ENCODE measurements around the gene GTSE1.

The GTSE1 gene

DNA sequence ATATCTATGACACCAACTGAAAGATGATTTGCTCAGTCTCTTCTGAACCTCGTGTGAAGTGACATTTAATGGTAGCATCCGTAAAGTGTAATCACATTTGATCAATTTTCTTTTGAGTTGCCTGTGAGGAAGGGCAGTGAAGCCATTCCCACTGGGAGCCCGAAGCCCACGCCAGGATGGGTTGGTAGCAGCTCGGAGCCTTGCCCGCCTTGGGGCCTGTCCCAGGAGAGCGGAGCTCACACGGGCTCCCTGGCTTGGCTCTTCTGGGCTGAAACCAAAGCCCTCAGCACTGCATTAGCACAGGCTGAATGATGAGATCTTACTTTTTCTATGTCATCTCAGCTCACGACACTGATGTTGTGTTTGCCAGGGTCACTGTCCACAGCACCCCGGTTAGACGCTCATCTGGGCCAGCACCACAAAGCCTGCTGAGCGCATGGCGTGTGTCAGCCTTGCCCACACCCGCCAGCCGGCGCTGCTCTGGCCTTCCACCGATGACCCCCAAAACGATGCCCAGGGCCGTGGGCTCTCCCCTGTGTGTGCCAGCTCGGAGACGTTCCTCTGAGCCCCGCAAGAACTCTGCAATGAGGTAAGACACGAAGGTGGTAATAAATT lies 29.5 kb downstream of the GTSE1 start:
- no peak for DNase-seq (ENCODE audit: low read depth, low spot score)

DNA sequence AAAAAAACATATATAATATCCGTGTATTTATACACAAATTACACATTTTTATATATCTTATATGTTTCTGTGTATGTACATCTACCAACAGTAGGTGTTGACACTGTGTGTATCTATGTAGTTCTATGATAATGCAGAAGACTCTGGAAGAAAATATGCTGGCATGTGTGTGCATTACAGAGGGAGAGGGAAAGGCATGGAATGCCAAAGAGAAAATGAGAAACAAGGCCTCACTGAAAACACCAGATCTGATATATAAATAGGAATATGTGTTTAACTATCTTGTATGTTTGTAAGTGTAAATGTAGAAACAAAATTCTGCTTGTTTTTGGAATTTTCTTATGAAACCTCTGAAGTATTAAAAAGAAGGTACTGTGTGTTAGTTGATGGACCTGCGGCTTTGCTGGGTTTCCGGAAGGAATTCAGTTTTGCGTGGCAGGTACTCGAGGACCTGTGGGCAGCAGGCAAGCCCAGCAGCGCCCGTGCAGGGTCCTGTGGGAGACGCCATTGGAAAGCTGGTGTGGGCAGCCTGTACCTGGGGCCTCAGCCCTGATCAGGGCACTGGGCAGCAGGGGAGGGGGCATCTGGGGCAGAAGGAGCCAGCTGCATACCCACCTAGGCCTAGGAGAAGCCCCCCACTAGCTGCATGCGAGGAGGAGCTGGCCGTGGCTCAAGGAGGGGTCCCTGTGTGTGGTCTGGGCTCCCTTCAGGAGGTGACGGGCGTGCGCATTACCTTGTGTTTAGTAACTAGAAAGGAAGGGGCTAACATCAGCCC lies 31.2 kb downstream of the GTSE1 start:
- no peak for DNase-seq (ENCODE audit: low read depth, low spot score)

DNA sequence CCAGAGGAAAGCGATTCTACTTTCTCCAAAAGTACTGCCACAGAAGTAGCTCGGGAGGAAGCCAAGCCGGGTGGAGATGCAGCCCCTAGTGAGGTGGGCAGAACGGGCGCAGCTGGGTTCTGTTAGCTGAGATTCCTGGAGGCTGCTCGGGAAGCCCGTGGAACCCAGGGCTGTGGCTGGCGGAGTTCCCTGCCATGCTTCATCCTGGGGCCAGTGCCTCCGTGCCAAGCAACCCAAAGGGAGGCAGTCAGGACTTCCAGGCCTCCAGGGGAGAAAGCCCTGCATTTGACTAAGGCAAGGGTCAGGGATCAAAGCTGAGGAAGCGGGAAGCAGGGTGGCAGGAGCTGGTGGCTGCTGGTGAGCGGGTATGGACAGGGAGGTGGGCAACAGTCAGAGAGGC lies 32.1 kb downstream of the GTSE1 start:
- no peak for DNase-seq (ENCODE audit: low read depth, low spot score)

DNA sequence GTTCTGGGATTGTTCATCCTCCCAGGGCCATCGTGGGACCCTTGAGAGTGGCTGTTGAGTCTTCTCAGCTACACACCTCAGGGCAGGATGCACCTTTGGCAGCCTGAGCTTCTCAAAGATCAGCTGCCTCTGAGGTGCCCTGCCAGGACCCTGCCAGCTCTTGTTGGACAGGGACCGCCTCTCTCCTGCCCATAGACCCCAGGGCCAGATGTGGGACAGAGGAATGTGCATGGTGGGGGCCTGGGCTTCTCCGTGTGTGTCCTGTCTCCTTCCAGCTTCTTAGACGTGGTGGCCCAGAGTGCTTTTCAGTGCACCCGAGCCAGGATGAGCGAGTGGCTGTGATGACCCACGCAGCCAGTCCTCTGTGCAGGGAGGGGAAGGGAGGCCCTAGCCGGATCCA lies 32.9 kb downstream of the GTSE1 start:
- DNase-seq (ENCODE audit: low read depth, low spot score), result no peak

DNA sequence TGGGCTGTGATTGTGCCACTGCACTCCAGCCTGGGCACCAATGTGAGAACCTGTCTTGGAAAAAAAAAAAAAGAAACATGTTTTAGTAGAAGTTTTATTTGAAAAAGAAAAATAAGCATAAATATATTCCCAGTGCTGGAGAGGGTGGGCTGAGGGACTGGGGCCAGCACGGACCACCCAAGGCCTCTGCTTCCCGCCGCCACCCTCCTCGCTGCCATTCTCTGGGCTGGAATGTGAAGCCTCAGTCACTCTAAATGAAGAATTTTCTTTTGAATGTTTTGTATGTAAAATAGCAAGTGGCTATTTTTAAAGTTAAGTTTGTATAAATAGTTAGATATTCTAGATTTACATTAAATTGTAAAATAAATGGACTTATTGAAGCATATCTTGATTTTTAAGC lies 33.8 kb downstream of the GTSE1 start:
- DNase-seq (ENCODE audit: low read depth, low spot score), result no peak

DNA sequence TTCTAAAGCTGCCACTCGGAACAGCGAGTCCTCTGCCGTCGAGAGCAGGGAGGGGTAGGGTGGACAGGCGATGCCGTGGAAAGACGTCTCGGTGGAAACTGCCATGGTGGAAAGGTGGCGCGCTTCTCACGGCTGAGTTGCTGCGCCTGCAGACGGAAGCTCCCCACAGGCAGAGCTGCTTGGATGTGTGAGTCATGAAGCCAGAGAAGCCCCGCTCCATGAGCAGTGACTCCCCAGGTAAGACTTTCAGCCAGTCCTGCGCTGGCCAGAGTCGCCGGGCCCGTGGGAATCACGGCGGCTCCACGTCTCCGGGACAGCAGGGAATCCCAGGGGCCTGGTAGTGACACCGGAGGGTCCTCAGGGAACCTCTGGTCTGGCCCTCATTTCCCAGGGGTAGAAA lies 34.8 kb downstream of the GTSE1 start:
- no peak for DNase-seq (ENCODE audit: low read depth, low spot score)

DNA sequence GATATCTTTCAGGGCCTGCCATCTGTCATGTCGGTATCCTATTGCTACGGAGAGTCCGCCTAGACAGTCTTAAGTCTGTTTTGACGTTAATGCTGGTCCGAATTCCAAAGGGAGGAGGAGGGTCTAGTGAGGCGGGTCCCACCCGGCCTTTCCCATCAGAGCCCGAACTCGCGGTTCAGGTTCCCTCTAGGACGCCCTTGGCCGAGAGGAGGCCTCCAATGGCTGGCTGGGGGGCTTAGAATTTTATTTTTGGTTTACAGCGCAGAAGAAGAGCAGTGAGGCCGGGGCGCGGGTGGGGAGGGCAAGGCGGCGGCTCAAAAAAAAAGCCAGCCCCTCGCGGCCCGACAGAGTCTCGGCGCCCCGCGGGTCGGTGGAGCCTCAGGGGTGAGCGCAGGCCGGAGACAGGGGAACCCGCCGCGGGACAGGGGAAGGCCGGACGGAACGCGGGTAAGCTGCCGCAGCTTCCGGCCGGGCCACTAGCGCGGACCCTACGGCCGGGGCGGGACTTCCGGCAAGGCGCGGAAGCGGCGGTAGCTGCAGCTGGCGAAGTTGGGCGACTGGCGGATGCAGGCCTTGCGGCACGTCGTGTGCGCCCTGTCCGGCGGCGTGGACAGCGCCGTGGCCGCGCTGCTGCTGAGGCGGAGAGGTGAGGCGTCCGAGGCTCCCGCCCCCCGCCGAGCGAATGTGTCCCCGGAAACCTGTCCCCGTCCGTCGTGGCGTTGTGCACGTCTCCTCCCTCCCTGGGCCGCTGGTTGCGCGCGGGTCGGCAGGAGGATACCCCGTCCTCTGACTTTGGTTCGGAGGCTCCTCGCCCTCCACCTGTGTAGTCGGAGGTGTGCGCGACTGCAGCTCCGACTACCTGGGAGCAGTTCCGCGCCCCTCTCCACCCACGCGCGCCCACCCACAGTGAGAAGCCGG lies 38.8 kb downstream of the GTSE1 start, which contains the start of gene TRMU:
Gene TRMU, plus strand, starts transcription at position 514 of the 918 bp plus-strand sequence. Its CDS starts 51 bp downstream, at position 565.
- peak; percentile 30 for DNase-seq (ENCODE audit: low read depth, low spot score)

DNA sequence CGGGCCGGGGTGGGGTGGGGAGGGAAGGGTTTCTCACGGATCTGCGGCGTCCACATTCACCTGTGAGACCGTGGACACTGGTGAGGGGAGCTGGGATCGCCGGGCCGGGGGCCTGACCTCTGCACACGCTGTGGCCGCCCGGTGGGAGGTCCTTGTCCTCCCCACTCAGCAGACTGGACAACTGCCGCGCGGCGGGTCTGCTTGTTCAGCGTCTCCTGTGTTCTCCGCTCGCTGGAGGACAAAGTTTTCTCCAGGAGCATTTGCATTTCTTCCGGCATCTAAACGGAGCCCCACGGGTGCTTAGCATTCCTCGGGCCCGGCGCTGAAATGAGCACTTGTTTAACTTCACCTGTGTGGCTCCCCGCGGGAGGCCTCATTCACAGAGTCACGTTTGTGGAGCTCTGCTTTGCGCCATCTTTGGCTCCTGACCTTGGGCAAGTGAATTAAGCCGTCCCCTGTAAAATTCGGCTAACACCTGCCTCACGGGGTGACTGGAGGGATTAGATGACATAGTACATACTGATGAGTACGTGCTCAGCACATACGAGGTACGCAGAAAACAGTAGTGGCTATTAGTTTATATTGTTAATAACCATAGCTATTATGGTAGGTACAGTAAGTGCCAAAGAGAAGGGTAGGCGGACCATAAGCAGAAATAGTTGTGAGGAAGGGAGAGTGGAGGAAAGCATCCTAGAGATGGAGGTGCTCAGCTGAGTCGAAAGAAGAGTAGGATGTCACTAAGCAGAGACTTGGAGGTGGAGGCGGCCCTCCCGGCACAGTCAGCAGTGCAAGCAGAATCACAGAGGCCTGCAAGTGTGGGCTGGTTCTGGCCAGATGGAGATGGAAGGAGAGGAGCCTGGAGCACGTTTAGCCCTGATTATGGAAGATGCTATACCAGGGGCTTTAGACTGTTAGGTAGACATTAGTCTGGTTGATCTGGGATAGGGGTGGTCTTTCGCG lies 39.7 kb downstream of the GTSE1 start:
- DNase-seq (ENCODE audit: low read depth, low spot score), result no peak

DNA sequence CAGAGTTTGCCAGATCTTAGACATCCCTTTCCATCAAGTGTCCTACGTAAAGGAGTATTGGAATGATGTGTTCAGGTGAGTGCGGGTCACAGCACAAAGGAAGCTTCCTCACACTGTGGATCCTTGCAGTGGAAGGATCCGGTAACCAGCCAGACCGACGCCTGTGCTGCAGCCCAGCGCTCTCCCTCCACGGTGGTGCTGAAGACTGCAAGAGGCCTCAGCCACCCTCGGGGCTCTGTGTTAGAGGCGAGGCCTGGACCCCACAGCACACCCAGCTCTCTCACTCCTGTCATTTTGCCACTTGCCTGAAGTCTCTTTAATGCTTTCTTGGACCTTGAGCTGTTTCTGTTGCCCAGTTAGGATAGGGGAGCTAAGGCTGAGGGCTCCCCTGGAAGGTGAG lies 41.2 kb downstream of the GTSE1 start:
- no peak for DNase-seq (ENCODE audit: low read depth, low spot score)

GRCh38 chr22:46338636-46339035 lies 42.0 kb downstream of the GTSE1 start:
- DNase-seq (ENCODE audit: low read depth, low spot score), result no peak

DNA sequence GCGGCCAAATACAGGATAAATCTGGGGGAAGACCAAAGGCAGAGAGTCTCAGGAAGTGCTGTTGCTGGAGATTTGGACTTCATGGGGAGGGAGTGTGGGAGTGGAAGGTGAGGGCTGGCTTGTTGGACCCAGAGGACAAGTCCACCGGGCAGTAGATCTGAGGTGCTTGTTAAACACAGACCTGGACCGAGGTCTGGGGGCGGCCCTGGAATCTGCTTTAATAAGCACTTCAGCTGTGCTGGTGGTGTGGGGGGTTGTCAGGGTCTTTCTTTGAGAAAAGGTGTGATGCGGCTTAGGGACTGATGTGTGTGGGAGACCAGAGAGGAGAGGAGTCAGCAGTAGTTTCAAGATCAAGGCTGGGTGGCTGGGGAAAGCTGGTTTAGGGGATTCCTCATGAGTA lies 43.3 kb downstream of the GTSE1 start:
- no peak for DNase-seq (ENCODE audit: low read depth, low spot score)

GRCh38 chr22:46340676-46341075 lies 44.0 kb downstream of the GTSE1 start:
- DNase-seq (ENCODE audit: low read depth, low spot score), result no peak

- no peak for DNase-seq (ENCODE audit: low read depth, low spot score)
These were observed 50.2 kb downstream of the GTSE1 start for GRCh38 chr22:46346680-46347405.

GRCh38 chr22:46347646-46348045 lies 51.0 kb downstream of the GTSE1 start:
- DNase-seq (ENCODE audit: low read depth, low spot score), result no peak

DNA sequence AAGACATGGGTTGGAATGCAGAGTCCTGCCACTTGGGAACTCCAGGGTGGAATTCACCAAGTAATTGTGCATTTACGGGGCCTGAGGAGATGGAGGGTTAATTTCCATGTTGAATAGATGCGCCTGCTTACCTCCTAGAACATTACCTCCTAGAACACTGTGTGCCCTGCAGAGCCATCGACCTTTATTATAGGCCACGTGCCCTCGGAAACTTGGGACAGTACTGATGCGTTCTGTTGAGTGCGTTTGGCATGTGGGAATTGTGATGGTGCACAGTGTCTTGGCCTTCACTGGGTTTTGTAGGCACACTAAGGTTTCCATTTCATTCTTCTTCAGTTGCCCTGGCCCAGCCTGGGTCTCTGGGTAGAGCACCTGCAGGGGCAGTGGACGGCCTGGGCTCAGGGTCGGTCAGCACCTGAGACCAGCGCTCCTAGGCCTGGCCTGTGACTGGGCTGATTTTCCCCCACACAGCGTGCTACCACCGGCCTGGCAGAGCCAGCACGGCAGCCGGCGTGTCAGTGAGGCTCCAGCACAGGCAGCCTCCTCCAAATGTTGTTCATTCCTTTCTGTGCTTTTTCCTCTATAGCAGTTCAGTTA lies 51.5 kb downstream of the GTSE1 start:
- no peak for DNase-seq (ENCODE audit: low read depth, low spot score)

GRCh38 chr22:46349238-46349637 lies 52.6 kb downstream of the GTSE1 start:
- DNase-seq (ENCODE audit: low read depth, low spot score), result no peak

DNA sequence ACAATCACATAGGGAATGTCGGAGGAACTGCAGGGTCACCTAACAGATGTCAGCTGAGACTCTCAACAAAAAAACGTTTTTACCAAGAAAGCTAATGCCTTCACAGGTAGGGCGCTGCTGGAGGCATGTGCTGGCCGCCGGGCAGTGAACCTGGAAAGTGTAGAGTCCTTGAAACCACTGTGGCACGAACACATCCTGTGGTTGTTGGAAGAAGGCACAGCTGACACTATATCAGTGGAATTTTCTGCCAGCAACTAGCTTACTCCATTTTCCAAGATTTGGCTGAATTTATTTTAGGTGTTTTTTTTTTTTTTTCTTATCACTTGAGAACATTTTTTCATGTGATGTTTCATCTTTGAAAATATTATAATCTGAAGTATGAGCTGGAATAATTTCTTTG lies 53.0 kb downstream of the GTSE1 start:
- DNase-seq (ENCODE audit: low read depth, low spot score), result no peak

DNA sequence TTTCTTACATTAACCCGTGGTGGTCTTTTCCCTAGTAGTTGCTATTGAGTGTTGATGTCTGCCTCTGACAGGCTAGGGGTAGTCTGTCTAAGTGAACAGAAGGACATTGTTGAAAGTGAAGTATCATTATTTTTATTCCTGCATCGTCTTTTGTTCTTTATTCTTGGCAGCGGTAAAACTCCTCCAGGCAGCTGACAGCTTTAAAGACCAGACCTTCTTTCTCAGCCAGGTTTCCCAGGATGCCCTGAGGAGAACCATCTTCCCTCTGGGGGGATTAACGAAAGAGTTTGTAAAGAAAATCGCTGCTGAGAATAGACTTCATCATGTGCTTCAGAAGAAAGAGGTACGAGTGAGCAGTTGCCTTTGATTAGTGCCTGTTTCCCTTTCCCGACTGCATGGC lies 53.5 kb downstream of the GTSE1 start:
- DNase-seq (ENCODE audit: low read depth, low spot score), result no peak

DNA sequence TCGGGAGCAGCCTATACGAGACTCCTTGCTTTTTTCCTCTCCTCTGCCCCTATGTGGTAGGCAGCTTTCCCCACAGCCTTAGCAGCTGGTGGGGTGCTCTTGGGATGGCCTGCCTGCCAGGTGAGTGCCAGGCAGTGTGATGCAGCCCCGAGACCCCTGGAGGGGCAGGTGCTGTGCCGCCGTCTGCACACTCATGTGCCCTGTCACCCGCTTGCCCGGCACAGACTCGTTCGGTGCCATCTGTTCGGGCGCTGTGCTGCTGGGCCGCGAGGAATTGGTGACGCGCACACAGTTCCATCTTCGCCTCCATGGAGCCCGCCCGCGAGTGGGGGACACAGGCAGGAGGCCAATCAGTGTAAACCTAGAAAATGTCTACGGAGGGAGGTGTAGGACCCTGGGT lies 54.0 kb downstream of the GTSE1 start:
- DNase-seq (ENCODE audit: low read depth, low spot score), result no peak

DNA sequence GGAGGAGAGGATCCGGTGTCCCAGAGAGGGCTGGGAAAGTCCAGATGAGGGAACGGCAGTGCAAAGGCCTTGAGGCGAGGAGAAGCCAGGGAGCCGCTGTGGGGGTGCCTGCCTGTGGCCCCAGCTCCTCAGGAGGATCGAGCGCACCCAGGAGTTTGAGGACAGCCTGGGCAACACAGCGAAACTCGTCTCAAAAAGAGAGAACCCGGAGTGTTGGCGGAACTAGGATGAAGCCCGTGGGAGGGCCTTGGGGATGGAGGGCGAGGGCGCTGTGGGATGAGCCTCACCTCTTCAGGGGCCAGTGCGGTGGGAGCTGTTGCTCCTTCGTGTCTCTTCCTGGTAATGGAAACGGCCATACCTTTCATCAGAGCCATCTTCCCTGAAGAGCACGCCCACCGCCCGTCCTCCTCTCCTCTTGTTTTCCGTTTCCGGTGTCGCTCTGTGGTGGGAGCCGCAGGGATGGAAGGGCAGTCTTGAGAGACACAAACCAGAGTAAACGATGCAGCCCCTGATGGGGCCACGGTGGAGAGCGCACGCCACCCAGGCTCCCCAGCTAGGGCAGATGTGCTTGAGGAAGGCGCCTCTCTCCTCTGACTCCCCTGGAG lies 54.6 kb downstream of the GTSE1 start:
- no peak for DNase-seq (ENCODE audit: low read depth, low spot score)

All from activated CD4-positive, CD25-positive, alpha-beta regulatory T cell treated with anti-CD3 and anti-CD28 coated beads, Interleukin-2, amount 50 U/mL, for 16 hours (primary cell).